Lung (tissue), 12 donors: ENCODE measurements around the gene MTFR1L. TPM values are rescaled to one million over a fixed set of nuclear protein-coding genes. Genes with fewer than 3 reads are reported as not detected.

Source experiments
- ATAC-seq: fragments of 200-7000 bp; cut with Tn5 transposase; one replicate; pipeline ENCODE4 v1.9.1; 2020; ENCODE audit warnings: moderate number of reproducible peaks; ENCODE audit not compliant: insufficient read depth, low FRiP score
- DNase-seq, 3 donors: peaks; one replicate each; pipeline ENCODE4 v3.0.0-alpha.2; 2013 to 2017
- H3K27ac ChIP-seq, 2 donors: one replicate each; pipeline ENCODE4 v1.5.1; 2013; ENCODE audit warnings: mild to moderate bottlenecking in 2 of 2, moderate library complexity in 2 of 2, control low read depth in 1 of 2, inconsistent platforms in 1 of 2, low read depth in 1 of 2, low read length in 1 of 2
- H3K27me3 ChIP-seq, 3 donors: one replicate each; pipeline ENCODE4 v1.5.1; 2013; ENCODE audit warnings: low read length in 2 of 3; ENCODE audit not compliant: control insufficient read depth in 3 of 3, insufficient read depth in 3 of 3
- H3K36me3 ChIP-seq, 4 donors: one replicate each; pipeline ENCODE4 v1.5.1; 2013; ENCODE audit warnings: low read length in 4 of 4, mild to moderate bottlenecking in 1 of 4, moderate library complexity in 1 of 4; ENCODE audit not compliant: control insufficient read depth in 4 of 4, insufficient read depth in 4 of 4
- H3K4me1 ChIP-seq, 5 donors: one replicate each; pipeline ENCODE4 v1.5.1; 2013; ENCODE audit warnings: low read length in 5 of 5, mild to moderate bottlenecking in 2 of 5, moderate library complexity in 1 of 5; ENCODE audit not compliant: control insufficient read depth in 5 of 5, insufficient read depth in 5 of 5
- H3K4me3 ChIP-seq: one replicate; pipeline ENCODE4 v1.5.1; 2013; ENCODE audit warnings: mild to moderate bottlenecking, control low read depth, moderate library complexity
- H3K9ac ChIP-seq, 2 donors: one replicate each; pipeline ENCODE4 v1.5.1; 2013; ENCODE audit warnings: low read length in 2 of 2, control low read depth in 1 of 2; ENCODE audit not compliant: insufficient read depth in 1 of 2
- H3K9me3 ChIP-seq, 4 donors: one replicate each; pipeline ENCODE4 v1.5.1; 2013; ENCODE audit warnings: low read length in 3 of 4, mild to moderate bottlenecking in 1 of 4, moderate library complexity in 1 of 4; ENCODE audit not compliant: control insufficient read depth in 4 of 4, insufficient read depth in 3 of 4
- CTCF ChIP-seq: IDR thresholded peaks from 2 replicates; pipeline ENCODE4 v1.5.1; 2012; ENCODE audit warnings: mild to moderate bottlenecking; ENCODE audit errors: control extremely low read depth, extremely low read depth
- WGBS, 2 donors: extraction: QIAGEN DNeasy Blood & Tissue Kit; methylation state at CpG; one replicate each; pipeline ENCODE4 v1.1.7; 2013; 5-methylcytosine and 5-hydroxymethylcytosine counted together
- polyA plus RNA-seq, 2 donors: library from polyadenylated mRNA; stranded (reverse); fragments of 200-250 nt; gene quantifications; one replicate each; pipeline ENCODE4 v1.2.1, GENCODE V29; 2013
- total RNA-seq, 2 donors: library from RNA; depleted of rRNA in 1 of 2; stranded (reverse); fragments of >200 nt in 1 of 2; gene quantifications; one replicate each; pipeline ENCODE4 v1.2.1, GENCODE V29; 2014 to 2021
- donor health status: control.
- donor health status: control.
- donor health status: Bipolar disorder and iron deficiency.
- donor health status: healthy.
- donor health status: DM: yes; HTN: yes; CAD: no.

Gene MTFR1L
- total and polyA plus RNA-seq, 4 donors = 35.4 to 43.6 (median 38.4) TPM

- peaks cover 0 to 42% (median 18%) of the 10 kb centered on the region in 4 donors for H3K36me3 ChIP-seq
- H3K4me1 ChIP-seq = peaks cover 0 to 8% (median 0%) of the 10 kb centered on the region in 5 donors
- no peaks in the 10 kb centered on the region for H3K9me3 ChIP-seq
- ATAC-seq (no peak), DNase-seq (no peak)
- H3K27ac ChIP-seq = no peak overlapping the region
- no peak overlapping the region for H3K9ac ChIP-seq
- TF ChIP-seq CTCF = no peak
- H3K27me3 ChIP-seq = no peaks in the 10 kb centered on the region
- WGBS, 2 donors = 47 to 69% methylated on average over 18 of the region's 18 CpGs
- no peak overlapping the region for H3K4me3 ChIP-seq
Observed at GRCh38 chr1:25809283-25809926, 10.3 kb upstream of the MTFR1L start.

- H3K27ac ChIP-seq = no peak overlapping the region
- H3K9me3 ChIP-seq = no peaks in the 10 kb centered on the region
- H3K36me3 ChIP-seq = peaks cover 0 to 46% (median 18%) of the 10 kb centered on the region in 4 donors
Observed at GRCh38 chr1:25809929-25810328, 9.8 kb upstream of the MTFR1L start.

GRCh38 chr1:25810341-25811299, 9.1 kb upstream of the MTFR1L start:
- H3K9ac ChIP-seq = no peak overlapping the region

More at GRCh38 chr1:25809929-25810328, 9.8 kb upstream of the MTFR1L start:
- no peak for TF ChIP-seq CTCF
- H3K27me3 ChIP-seq = no peaks in the 10 kb centered on the region
- H3K4me3 ChIP-seq = no peak overlapping the region
- H3K9ac ChIP-seq = no peak overlapping the region
- DNase-seq (no peak), ATAC-seq (no peak)
- peaks cover 0 to 7% (median 0%) of the 10 kb centered on the region in 5 donors for H3K4me1 ChIP-seq
- WGBS, 2 donors = 82 to 89% methylated on average over 7 of the region's 7 CpGs

More at GRCh38 chr1:25810341-25811299, 9.1 kb upstream of the MTFR1L start:
- Histone ChIP-seq H3K27ac (no peak overlapping the region), H3K36me3 (peaks cover 0 to 51% (median 13%) of the 10 kb centered on the region in 4 donors), H3K9me3 (no peaks in the 10 kb centered on the region), H3K4me1 (peaks cover 0 to 6% (median 0%) of the 10 kb centered on the region in 5 donors), H3K4me3 (no peak overlapping the region), H3K27me3 (no peaks in the 10 kb centered on the region)
- DNase-seq (peak; percentile 54 to 71 (median 57)), ATAC-seq (peak; percentile 53)
- peak; percentile 86 for TF ChIP-seq CTCF
- WGBS, 2 donors = 36 to 39% methylated on average over 21 of the region's 21 CpGs
